GM12801 (cell line): ENCODE data around the gene TMEM97.

Experiments
- CTCF ChIP-seq: IDR thresholded peaks from one replicate; pipeline ENCODE4 v1.5.1; 2011; ENCODE audit warnings: control low read depth; ENCODE audit not compliant: insufficient read length; ENCODE audit errors: extremely low read depth

The TMEM97 gene

GRCh38 chr17:28279411-28279810 lies 39.6 kb upstream of the TMEM97 start:
- no peak for TF ChIP-seq CTCF

- TF ChIP-seq CTCF = no peak
These were observed 38.2 kb upstream of the TMEM97 start for GRCh38 chr17:28280826-28281225.

GRCh38 chr17:28282596-28282995 lies 36.4 kb upstream of the TMEM97 start:
- TF ChIP-seq CTCF = no peak

GRCh38 chr17:28285965-28286364 lies 33.0 kb upstream of the TMEM97 start:
- TF ChIP-seq CTCF = no peak

GRCh38 chr17:28290703-28291102 lies 28.3 kb upstream of the TMEM97 start:
- no peak for TF ChIP-seq CTCF

- TF ChIP-seq CTCF = no peak
These were observed 27.1 kb upstream of the TMEM97 start for GRCh38 chr17:28291780-28292330.

- TF ChIP-seq CTCF = no peak
These were observed 25.0 kb upstream of the TMEM97 start for GRCh38 chr17:28293994-28294393.
